Colonic mucosa (tissue), 4 donors: ENCODE data around the gene DBI. TPM values are rescaled to one million over a fixed set of nuclear protein-coding genes. Genes with fewer than 3 reads are reported as not detected.

Experiments
- DNase-seq: peaks from one replicate; pipeline ENCODE4 v3.0.0-alpha.2; 2020
- H3K27ac ChIP-seq: fragments of 200-600 bp; one replicate; pipeline ENCODE4 v1.8.0; 2021
- H3K27me3 ChIP-seq: fragments of 200-600 bp; one replicate; pipeline ENCODE4 v1.8.0; 2021
- H3K36me3 ChIP-seq: fragments of 200-600 bp; one replicate; pipeline ENCODE4 v1.8.0; 2021
- H3K4me1 ChIP-seq: fragments of 200-600 bp; one replicate; pipeline ENCODE4 v1.8.0; 2021; ENCODE audit warnings: mild to moderate bottlenecking
- H3K4me3 ChIP-seq: fragments of 200-600 bp; one replicate; pipeline ENCODE4 v1.8.0; 2021
- H3K9ac ChIP-seq, 2 donors: one replicate each; pipeline ENCODE4 v1.7.0; 2013; ENCODE audit warnings: control low read depth in 2 of 2, low read depth in 2 of 2, low read length in 2 of 2
- H3K9me3 ChIP-seq: fragments of 200-600 bp; one replicate; pipeline ENCODE4 v1.8.0; 2021
- intact Hi-C: fragments of 100-400 bp; cut with DNase I; formaldehyde crosslinking; loops from one replicate; pipeline ENCODE4 v1.14.1; 2022
- total RNA-seq, 2 donors: library from RNA; stranded (reverse); fragmentation: NEBNext Ultra II Directional in 1 of 2; extraction: Animal tissue kit (Norgen Biotek cat#: 25700) in 1 of 2; gene quantifications; one replicate each; pipeline ENCODE4 v1.2.1, GENCODE V29; 2021
- TF ChIP-seq, protein P1 (sequence below): fragments of 200-600 bp; IDR thresholded peaks from one replicate; pipeline ENCODE4 v1.8.0; 2022; ENCODE audit warnings: antibody characterized with exemption, mild to moderate bottlenecking
- donor health status: healthy.
- donor health status: DM: no; HTN: no; CAD: no.
- donor health status: DM: no; HTN: no; CAD: no.

The DBI gene
- total RNA-seq, 2 donors from 2014 or later: 275 to 291 TPM

DNA sequence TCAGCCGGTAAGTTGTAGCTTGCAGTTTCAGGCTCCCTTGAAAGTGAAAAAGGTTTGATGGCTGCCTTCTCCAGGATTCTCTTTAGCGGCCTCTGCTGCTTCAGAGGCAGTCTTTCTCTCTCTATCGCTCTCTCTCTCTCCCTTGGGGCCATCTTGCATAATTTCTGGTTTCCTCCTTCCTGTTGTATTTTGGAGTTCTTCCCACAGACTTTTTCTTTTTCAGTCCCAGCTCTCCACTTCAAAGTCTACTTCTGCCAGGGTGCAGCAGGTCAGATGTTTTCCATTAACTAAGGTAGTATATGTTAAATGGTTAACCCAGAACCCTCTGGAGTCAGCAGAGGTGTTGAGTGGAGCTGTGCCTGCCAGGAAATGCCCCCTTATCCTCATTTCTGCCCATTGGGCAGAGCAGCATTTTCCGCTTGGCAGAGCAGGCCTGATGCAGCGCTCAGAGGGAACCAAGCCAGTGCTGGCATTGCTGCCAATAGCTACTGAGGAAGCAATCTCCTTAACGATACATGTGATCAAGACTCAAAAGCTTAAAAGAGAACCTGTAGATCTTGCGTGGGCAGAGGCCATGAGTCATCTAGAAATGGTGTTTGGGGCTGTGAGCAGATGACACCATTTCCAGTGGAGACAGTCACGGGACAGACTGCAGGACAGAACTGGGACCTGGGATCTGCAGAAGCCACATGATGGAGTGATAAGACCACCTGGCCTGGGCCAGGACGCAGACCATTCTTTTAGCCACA is 20.8 kb downstream of the DBI start:
- peak; percentile 47 for DNase-seq
- intact Hi-C loops: no loop called here
- H3K4me3 ChIP-seq: no peak overlapping the region
- no peaks in the 10 kb centered on the region for H3K9me3 ChIP-seq
- H3K4me1 ChIP-seq: no peaks in the 10 kb centered on the region
- TF ChIP-seq, protein P1, sequence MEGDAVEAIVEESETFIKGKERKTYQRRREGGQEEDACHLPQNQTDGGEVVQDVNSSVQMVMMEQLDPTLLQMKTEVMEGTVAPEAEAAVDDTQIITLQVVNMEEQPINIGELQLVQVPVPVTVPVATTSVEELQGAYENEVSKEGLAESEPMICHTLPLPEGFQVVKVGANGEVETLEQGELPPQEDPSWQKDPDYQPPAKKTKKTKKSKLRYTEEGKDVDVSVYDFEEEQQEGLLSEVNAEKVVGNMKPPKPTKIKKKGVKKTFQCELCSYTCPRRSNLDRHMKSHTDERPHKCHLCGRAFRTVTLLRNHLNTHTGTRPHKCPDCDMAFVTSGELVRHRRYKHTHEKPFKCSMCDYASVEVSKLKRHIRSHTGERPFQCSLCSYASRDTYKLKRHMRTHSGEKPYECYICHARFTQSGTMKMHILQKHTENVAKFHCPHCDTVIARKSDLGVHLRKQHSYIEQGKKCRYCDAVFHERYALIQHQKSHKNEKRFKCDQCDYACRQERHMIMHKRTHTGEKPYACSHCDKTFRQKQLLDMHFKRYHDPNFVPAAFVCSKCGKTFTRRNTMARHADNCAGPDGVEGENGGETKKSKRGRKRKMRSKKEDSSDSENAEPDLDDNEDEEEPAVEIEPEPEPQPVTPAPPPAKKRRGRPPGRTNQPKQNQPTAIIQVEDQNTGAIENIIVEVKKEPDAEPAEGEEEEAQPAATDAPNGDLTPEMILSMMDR: no peak
- no peaks in the 10 kb centered on the region for H3K36me3 ChIP-seq
- no peak overlapping the region for H3K9ac ChIP-seq
- peak overlapping the region; percentile 36 for H3K27ac ChIP-seq
- no peaks in the 10 kb centered on the region for H3K27me3 ChIP-seq

DNA sequence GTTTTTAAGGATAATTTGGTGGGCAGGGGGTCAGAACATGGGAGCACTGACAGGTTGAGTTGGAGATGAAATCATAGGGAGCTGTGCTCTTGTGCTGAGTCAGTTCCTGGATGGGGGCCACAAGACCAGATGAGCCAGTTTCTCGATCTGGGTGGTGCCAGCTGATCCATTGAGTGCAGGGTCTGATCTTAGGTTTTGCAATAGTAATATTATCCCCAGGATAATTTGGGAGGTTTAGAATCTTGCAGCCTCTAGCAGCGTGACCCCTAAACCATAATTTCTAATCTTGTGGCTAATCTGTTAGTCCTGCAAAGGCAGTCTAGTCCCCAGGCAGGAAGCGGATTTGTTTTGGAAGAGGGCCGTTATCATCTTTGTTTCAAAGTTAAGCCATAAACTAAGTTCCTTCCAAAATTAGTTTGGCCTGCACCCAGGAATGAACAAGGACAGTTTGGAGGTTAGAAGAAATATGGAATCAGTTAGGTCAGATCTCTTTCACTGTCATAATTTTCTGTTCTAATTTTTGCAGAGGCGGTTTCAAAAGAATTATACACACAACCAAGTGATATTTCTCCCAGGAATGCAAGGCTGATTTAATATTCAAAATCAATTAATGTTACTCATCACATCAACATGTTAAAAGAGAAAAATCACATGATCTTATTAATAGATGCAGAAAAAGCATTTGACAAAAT is 23.0 kb downstream of the DBI start:
- Histone ChIP-seq H3K9ac (no peak overlapping the region), H3K9me3 (no peaks in the 10 kb centered on the region), H3K36me3 (no peaks in the 10 kb centered on the region), H3K4me1 (no peaks in the 10 kb centered on the region), H3K27ac (no peak overlapping the region), H3K4me3 (no peak overlapping the region), H3K27me3 (no peaks in the 10 kb centered on the region)
- DNase-seq: peak; percentile 57
- TF ChIP-seq, protein P1: no peak
- intact Hi-C loops: no loop called here

DNA sequence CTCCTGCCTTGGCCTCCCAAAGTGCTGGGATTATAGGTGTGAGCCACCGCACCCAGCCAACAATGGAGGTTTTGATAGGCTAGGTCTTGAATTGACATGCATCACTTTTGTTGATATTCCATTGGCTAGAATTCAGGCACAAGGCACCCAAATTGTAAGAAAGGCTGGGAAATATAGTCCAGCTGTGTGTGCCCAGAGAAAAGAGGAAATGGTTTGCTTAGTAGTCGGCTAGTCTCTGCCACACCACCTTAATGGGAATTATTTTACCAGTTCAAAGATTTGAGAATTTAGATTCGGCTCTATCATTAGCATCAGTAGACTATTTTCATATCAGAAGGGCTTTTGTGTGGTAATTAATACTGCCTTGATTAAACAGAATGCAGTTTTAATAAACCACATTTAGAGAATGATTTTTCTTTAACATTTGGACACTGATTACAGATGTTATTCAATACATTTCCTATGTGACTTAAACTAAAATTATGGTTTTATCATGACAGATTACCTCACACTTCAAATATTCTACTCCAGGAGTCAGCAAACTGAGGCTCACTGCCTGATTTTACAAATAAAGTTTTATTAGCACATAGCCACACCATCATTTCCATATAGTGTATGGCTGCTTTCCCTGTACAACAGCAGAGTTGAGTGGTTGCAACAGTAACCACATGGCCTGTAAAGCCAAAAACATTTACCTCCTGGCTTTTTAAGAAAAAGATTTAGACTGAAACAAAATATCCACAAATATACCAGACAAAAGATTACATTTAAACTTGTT is 27.4 kb downstream of the DBI start:
- no peak overlapping the region for H3K27ac ChIP-seq
- DNase-seq: no peak
- no peaks in the 10 kb centered on the region for H3K36me3 ChIP-seq
- H3K9ac ChIP-seq: no peak overlapping the region
- no peaks in the 10 kb centered on the region for H3K27me3 ChIP-seq
- H3K4me3 ChIP-seq: no peak overlapping the region
- TF ChIP-seq, protein P1: no peak
- intact Hi-C loops: no loop called here
- H3K9me3 ChIP-seq: no peaks in the 10 kb centered on the region
- H3K4me1 ChIP-seq: no peaks in the 10 kb centered on the region

DNA sequence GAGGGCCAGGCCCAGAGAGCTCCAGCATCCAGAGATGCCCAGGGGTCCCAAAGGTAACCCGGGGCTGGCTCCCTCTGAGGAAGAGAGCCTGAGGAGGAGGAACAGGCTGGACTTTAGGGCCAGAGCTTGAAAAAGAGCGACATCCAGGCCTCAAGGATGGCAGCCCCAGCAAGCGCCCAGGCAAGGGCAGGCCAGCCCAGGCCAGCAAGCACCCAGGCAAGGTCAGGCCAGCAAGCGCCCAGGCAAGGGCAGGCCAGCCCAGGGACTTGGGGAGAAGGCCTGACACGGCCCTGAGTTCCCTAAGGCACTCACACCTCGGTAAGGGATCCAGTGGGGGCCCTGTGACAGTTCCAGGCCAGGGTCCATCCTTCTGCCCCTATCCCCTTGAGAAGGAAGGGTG is 30.4 kb downstream of the DBI start:
- intact Hi-C loops: no loop called here
- Histone ChIP-seq H3K4me1 (no peaks in the 10 kb centered on the region), H3K36me3 (no peaks in the 10 kb centered on the region), H3K27ac (no peak overlapping the region), H3K9ac (no peak overlapping the region), H3K27me3 (no peaks in the 10 kb centered on the region), H3K4me3 (no peak overlapping the region), H3K9me3 (no peaks in the 10 kb centered on the region)
- TF ChIP-seq, protein P1: no peak
- no peak for DNase-seq

DNA sequence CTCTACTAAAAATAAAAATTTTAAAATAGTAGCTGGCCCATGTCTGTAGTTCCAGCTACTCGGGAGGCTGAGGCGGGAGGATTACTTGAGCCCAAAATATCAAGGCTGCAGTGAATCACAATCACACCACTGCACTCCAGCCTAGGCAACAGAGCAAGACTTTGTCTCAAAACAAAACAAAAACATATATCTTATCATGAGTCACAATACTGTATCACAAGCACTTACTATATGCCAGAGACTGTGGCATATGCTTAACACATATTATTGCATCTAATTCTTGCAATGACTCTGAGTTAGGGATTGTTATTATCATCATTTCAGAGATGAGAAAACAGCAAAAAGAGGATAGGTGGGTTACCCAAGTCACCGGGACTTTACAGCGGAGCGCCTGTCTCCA is 35.3 kb downstream of the DBI start:
- no peak overlapping the region for H3K4me3 ChIP-seq
- H3K27ac ChIP-seq: peak overlapping the region; percentile 45
- intact Hi-C loops: no loop called here
- no peak for DNase-seq
- no peaks in the 10 kb centered on the region for H3K9me3 ChIP-seq
- no peak overlapping the region for H3K9ac ChIP-seq
- TF ChIP-seq, protein P1: no peak
- peaks cover 5% of the 10 kb centered on the region for H3K4me1 ChIP-seq
- H3K27me3 ChIP-seq: no peaks in the 10 kb centered on the region
- no peaks in the 10 kb centered on the region for H3K36me3 ChIP-seq
